CD14-positive monocyte (primary cell): ENCODE data around the gene SEPTIN3. TPM values are rescaled to one million over a fixed set of nuclear protein-coding genes. Genes with fewer than 3 reads are reported as not detected.

Source experiments
- DNase-seq, 3 donors: peaks; one replicate each; pipeline ENCODE4 v3.0.0-alpha.2; 2011 to 2022
- H2AFZ ChIP-seq: 2 replicates; pipeline ENCODE4 v1.6.0; 2012; ENCODE audit warnings: mild to moderate bottlenecking, low read depth, low read length, inconsistent platforms; ENCODE audit not compliant: insufficient read depth, poor library complexity, severe bottlenecking
- H3K27ac ChIP-seq, 2 donors: 1 replicate in 1 of 2; 2 replicates in 1 of 2; pipeline ENCODE4 v1.5.1; 2012 to 2013; ENCODE audit warnings: low read length in 2 of 2, control low read depth in 1 of 2, inconsistent platforms in 1 of 2, low read depth in 1 of 2, mild to moderate bottlenecking in 1 of 2
- H3K27me3 ChIP-seq, 2 donors: one replicate each; pipeline versions ENCODE4 v1.6.0 to v1.6.1; 2011 to 2013; ENCODE audit warnings: low read length in 2 of 2; ENCODE audit not compliant: control insufficient read depth in 2 of 2, insufficient read depth in 2 of 2
- H3K36me3 ChIP-seq, 2 donors: replicated peaks in 1 of 2; 1 replicate in 1 of 2; 2 replicates in 1 of 2; pipeline versions ENCODE4 v1.5.1 to v1.6.1; 2012 to 2013; ENCODE audit warnings: low read length in 2 of 2, control low read depth in 1 of 2, inconsistent platforms in 1 of 2, mild to moderate bottlenecking in 1 of 2; ENCODE audit not compliant: insufficient read depth in 2 of 2, control insufficient read depth in 1 of 2
- H3K4me1 ChIP-seq, 2 donors: 1 replicate in 1 of 2; 2 replicates in 1 of 2; pipeline versions ENCODE4 v1.5.1 to v1.6.1; 2012 to 2013; ENCODE audit warnings: low read length in 2 of 2, control low read depth in 1 of 2, inconsistent platforms in 1 of 2, mild to moderate bottlenecking in 1 of 2, moderate library complexity in 1 of 2; ENCODE audit not compliant: insufficient read depth in 2 of 2, control insufficient read depth in 1 of 2
- H3K4me2 ChIP-seq: replicated peaks from 2 replicates; pipeline ENCODE3; 2012; ENCODE audit warnings: low read length, moderate library complexity, mild to moderate bottlenecking; ENCODE audit not compliant: poor library complexity, severe bottlenecking; ENCODE audit errors: extremely low read depth
- H3K4me3 ChIP-seq, 3 experiments: fragments of 200-600 bp in 1 of 3; sonication (generic) in 1 of 3; replicated peaks in 1 of 3; 1 replicate in 2 of 3; 2 replicates in 1 of 3; pipeline ENCODE4 v1.5.1; 2011 to 2013; ENCODE audit warnings: low read length in 3 of 3, mild to moderate bottlenecking in 3 of 3, control low read depth in 2 of 3, low read depth in 2 of 3, inconsistent platforms in 1 of 3, moderate library complexity in 1 of 3
- H3K79me2 ChIP-seq: 2 replicates; pipeline ENCODE4 v1.6.0; 2012; ENCODE audit warnings: mild to moderate bottlenecking, control low read depth, inconsistent platforms, low read length, moderate library complexity; ENCODE audit not compliant: insufficient read depth
- H3K9ac ChIP-seq: 2 replicates; pipeline ENCODE4 v1.6.0; 2017; ENCODE audit warnings: low read length, mild to moderate bottlenecking; ENCODE audit not compliant: insufficient read depth, poor library complexity, severe bottlenecking
- H3K9me3 ChIP-seq, 2 donors: replicated peaks in 1 of 2; 1 replicate in 1 of 2; 2 replicates in 1 of 2; pipeline versions ENCODE4 v1.5.1 to v1.6.1; 2012 to 2013; ENCODE audit warnings: low read length in 2 of 2, control low read depth in 1 of 2; ENCODE audit not compliant: control insufficient read depth in 1 of 2, insufficient read depth in 1 of 2
- H4K20me1 ChIP-seq: 2 replicates; pipeline ENCODE4 v1.6.0; 2012; ENCODE audit warnings: mild to moderate bottlenecking, low read length, control low read depth, moderate library complexity; ENCODE audit not compliant: insufficient read depth
- H3K27ac Mint-ChIP-seq, 7 donors: one replicate each; pipeline ENCODE4 v1.8.0; 2020; ENCODE audit warnings: mild to moderate bottlenecking in 7 of 7, mixed read lengths in 7 of 7, moderate library complexity in 6 of 7, inconsistent platforms in 2 of 7
- H3K27me3 Mint-ChIP-seq, 3 donors: one replicate each; pipeline ENCODE4 v1.8.0; 2021 to 2022; ENCODE audit warnings: low read depth in 3 of 3, mild to moderate bottlenecking in 3 of 3, mixed read lengths in 3 of 3, moderate library complexity in 3 of 3, inconsistent platforms in 1 of 3
- H3K36me3 Mint-ChIP-seq, 2 donors: one replicate each; pipeline ENCODE4 v1.8.0; 2020; ENCODE audit warnings: mixed read lengths in 2 of 2, inconsistent platforms in 1 of 2, mild to moderate bottlenecking in 1 of 2
- H3K4me1 Mint-ChIP-seq: one replicate; pipeline ENCODE4 v1.8.0; 2020; ENCODE audit warnings: mild to moderate bottlenecking, mixed read lengths
- H3K4me3 Mint-ChIP-seq, 2 donors: one replicate each; pipeline ENCODE4 v1.8.0; 2020; ENCODE audit warnings: mild to moderate bottlenecking in 2 of 2, mixed read lengths in 2 of 2, moderate library complexity in 1 of 2
- H3K9me3 Mint-ChIP-seq, 7 donors: one replicate each; pipeline ENCODE4 v1.8.0; 2020 to 2022; ENCODE audit warnings: mixed read lengths in 7 of 7, mild to moderate bottlenecking in 6 of 7, moderate library complexity in 6 of 7, inconsistent platforms in 2 of 7
- CTCF ChIP-seq: fragments of 200-600 bp; IDR thresholded peaks from one replicate; pipeline ENCODE4 v1.8.0; 2022; ENCODE audit warnings: antibody characterized with exemption, mild to moderate bottlenecking
- WGBS: methylation state at CpG from one replicate; pipeline ENCODE4 v1.1.5; 2013; ENCODE audit warnings: missing lambda C conversion rate; ENCODE audit not compliant: insufficient coverage; 5-methylcytosine and 5-hydroxymethylcytosine counted together
- intact Hi-C, 2 donors: fragments of 100-400 bp; cut with micrococcal nuclease; formaldehyde crosslinking; loops; one replicate each; pipeline versions ENCODE4 v1.15.0 to v1.15.1; 2023
- polyA plus RNA-seq, 3 donors: library from polyadenylated mRNA; depleted of rRNA in 1 of 3; unstranded in 2 of 3; stranded (reverse) in 1 of 3; fragments of 300-500 nt in 2 of 3; fragments of >200 nt in 1 of 3; fragmentation: Illumina TruSeq in 2 of 3; gene quantifications; 1 replicate in 2 of 3; 2 replicates in 1 of 3; pipeline ENCODE4 v1.2.3, GENCODE V29; 2012 to 2021

Gene SEPTIN3
- polyA plus RNA-seq, 3 donors: 0.06 to 0.20 TPM; not detected in 1

GRCh38 chr22:41966225-41966606 is 3.0 kb upstream of the SEPTIN3 start:
- Mint-ChIP-seq H3K9me3 (peaks cover 0 to 3% (median 0%) of the 10 kb centered on the region in 7 donors), H3K27ac (peak overlapping the region in 1 of 7 donors; percentile 25), H3K36me3 (no peaks in the 10 kb centered on the region), H3K27me3 (peaks cover 8 to 15% (median 12%) of the 10 kb centered on the region in 3 donors), H3K4me3 (no peak overlapping the region), H3K4me1 (no peaks in the 10 kb centered on the region)
- no peaks in the 10 kb centered on the region for H3K27me3 ChIP-seq
- intact Hi-C loops: no loop called here
- no peaks in the 10 kb centered on the region for H3K36me3 ChIP-seq
- no peaks in the 10 kb centered on the region for H3K79me2 ChIP-seq
- H2AFZ ChIP-seq: no peak overlapping the region
- no peak for TF ChIP-seq CTCF
- no peak overlapping the region for H3K4me3 ChIP-seq
- no peaks in the 10 kb centered on the region for H3K9me3 ChIP-seq
- H4K20me1 ChIP-seq: no peaks in the 10 kb centered on the region
- no peak overlapping the region for H3K27ac ChIP-seq
- WGBS: 100% methylated on average over 1 of the region's 2 CpGs
- no peak overlapping the region for H3K4me2 ChIP-seq
- no peak for DNase-seq
- H3K9ac ChIP-seq: no peak overlapping the region
- no peaks in the 10 kb centered on the region for H3K4me1 ChIP-seq

DNA sequence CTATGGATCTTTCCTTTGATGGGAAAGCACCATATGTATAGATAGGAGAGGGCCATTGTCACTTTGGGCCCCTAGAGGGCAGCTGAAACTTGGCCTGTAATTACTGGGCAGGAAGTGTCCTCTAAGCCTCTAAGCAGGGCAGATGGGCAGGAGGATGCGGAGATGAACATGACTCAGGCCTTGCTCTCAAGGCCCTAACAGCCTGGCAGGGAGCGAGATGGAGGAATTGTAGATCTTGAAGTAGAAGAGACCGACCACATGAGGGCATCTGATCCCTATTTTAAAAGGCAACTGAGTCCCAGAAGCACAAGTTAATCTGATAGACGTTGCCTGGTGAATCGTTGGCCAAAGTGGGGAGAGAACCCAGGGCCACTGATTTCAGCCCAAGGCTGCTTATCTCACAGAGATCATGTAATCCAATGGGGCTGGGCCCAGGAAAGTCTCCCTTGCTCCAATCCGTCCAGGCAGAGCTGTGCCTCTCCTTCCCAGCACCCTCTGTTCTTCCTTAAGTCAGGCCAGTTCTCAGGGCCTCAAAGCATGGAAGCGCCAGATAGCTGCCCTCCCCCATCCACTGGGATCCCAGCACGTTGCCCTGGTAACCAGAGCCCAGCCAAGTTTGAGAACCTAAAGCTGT is 2.5 kb upstream of the SEPTIN3 start:
- WGBS: 31% methylated on average over 6 of the region's 8 CpGs
- Histone ChIP-seq H3K4me2 (no peak overlapping the region), H3K36me3 (no peaks in the 10 kb centered on the region), H3K79me2 (no peaks in the 10 kb centered on the region), H4K20me1 (no peaks in the 10 kb centered on the region), H3K9me3 (no peaks in the 10 kb centered on the region), H3K4me3 (no peak overlapping the region), H3K27ac (no peak overlapping the region), H3K9ac (no peak overlapping the region), H3K4me1 (no peaks in the 10 kb centered on the region), H3K27me3 (no peaks in the 10 kb centered on the region), H2AFZ (peak overlapping the region; percentile 9)
- peak overlapping the region in 1 of 7 donors; percentile 42 for H3K27ac Mint-ChIP-seq
- peak; percentile 63 for TF ChIP-seq CTCF
- peak; percentile 72 to 85 (median 75) for DNase-seq
- H3K4me1 Mint-ChIP-seq: no peaks in the 10 kb centered on the region
- H3K36me3 Mint-ChIP-seq: no peaks in the 10 kb centered on the region
- intact Hi-C loops: no loop called here
- peaks cover 10 to 15% (median 13%) of the 10 kb centered on the region in 3 donors for H3K27me3 Mint-ChIP-seq
- H3K4me3 Mint-ChIP-seq: no peak overlapping the region
- peaks cover 0 to 3% (median 0%) of the 10 kb centered on the region in 7 donors for H3K9me3 Mint-ChIP-seq
